GM12878 (cell line): ENCODE measurements around the gene RPL5. TPM values are rescaled to one million over a fixed set of nuclear protein-coding genes. Genes with fewer than 3 reads are reported as not detected.

ENCODE experiments used
- ATAC-seq: fragments of 200-7000 bp; cut with Tn5 transposase; 3 replicates; pipeline ENCODE4 v1.9.1; 2020; ENCODE audit warnings: mild to moderate bottlenecking, moderate library complexity
- BruUV-seq: library from RNA; stranded (reverse); fragments of 400-500 nt; replicated peaks from 2 replicates; lab custom pipeline; 2021; lab: Mats Ljungman, UMichigan
- CTCF ChIA-PET: fragments of 300-600 bp; sonication (Branson Sonifier 250); formaldehyde crosslinking; extraction: SDS; loops from one replicate; lab custom pipeline; 2021; ENCODE audit warnings: inconsistent platforms; lab: Yijun Ruan, JAX
- POLR2A ChIA-PET: fragments of 350-600 bp; formaldehyde crosslinking; extraction: SDS; loops from one replicate; lab custom pipeline; 2021; ENCODE audit warnings: inconsistent platforms; lab: Charles Lee
- RAD21 ChIA-PET: fragments of 300-600 bp; sonication (Branson Sonifier 250); formaldehyde crosslinking; loops from one replicate; lab custom pipeline; 2023; ENCODE audit warnings: antibody characterized with exemption; ENCODE audit not compliant: unreplicated experiment; lab: Charles Lee
- SMC1A ChIA-PET: fragments of 300-600 bp; sonication (Branson Sonifier 250); formaldehyde crosslinking; loops from one replicate; lab custom pipeline; 2023; ENCODE audit not compliant: unreplicated experiment, uncharacterized antibody; lab: Charles Lee
- DNase-seq: peaks from one replicate; pipeline ENCODE4 v3.0.0-alpha.2; 2011; ENCODE audit warnings: low read depth, low spot score
- FAIRE-seq: peaks from 3 replicates; lab custom pipeline; 2011; peaks lifted over from hg19 to GRCh38; lab: Jason Lieb, UNC
- H2AFZ ChIP-seq: 2 replicates; pipeline ENCODE4 v1.6.0; 2011; ENCODE audit warnings: low read depth, low read length, control low read depth; ENCODE audit not compliant: control insufficient read depth
- H3K27ac ChIP-seq: 2 replicates; pipeline ENCODE4 v1.5.1; 2011; ENCODE audit warnings: control low read depth; ENCODE audit not compliant: control insufficient read depth, insufficient read depth
- H3K27me3 ChIP-seq, 2 experiments: replicated peaks in 1 of 2; 2 replicates each; pipeline versions ENCODE4 v1.6.0 to v1.6.1; 2011; ENCODE audit warnings: low read length in 1 of 2; ENCODE audit not compliant: control insufficient read depth in 2 of 2, insufficient read depth in 2 of 2
- H3K36me3 ChIP-seq, 2 experiments: 2 replicates each; pipeline ENCODE4 v1.5.1; 2011; ENCODE audit warnings: low read length in 1 of 2; ENCODE audit not compliant: control insufficient read depth in 2 of 2, insufficient read depth in 2 of 2
- H3K4me1 ChIP-seq: 2 replicates; pipeline ENCODE4 v1.6.1; 2011; ENCODE audit warnings: mild to moderate bottlenecking, low read length, moderate library complexity, mixed read lengths; ENCODE audit not compliant: control insufficient read depth, insufficient read depth
- H3K4me2 ChIP-seq: 2 replicates; pipeline ENCODE4 v1.6.0; 2011; ENCODE audit warnings: control low read depth; ENCODE audit not compliant: control insufficient read depth, insufficient read depth
- H3K4me3 ChIP-seq: fragments of 200-600 bp; sonication (generic); 2 replicates; pipeline ENCODE4 v1.5.1; 2016
- H3K79me2 ChIP-seq: 2 replicates; pipeline ENCODE4 v1.6.0; 2011; ENCODE audit warnings: low read length; ENCODE audit not compliant: control insufficient read depth, insufficient read depth
- H3K9ac ChIP-seq: 2 replicates; pipeline ENCODE4 v1.8.0; 2011; ENCODE audit warnings: low read length, control low read depth, mixed read lengths; ENCODE audit not compliant: control insufficient read depth, insufficient read depth
- H3K9me3 ChIP-seq: replicated peaks from 3 replicates; pipeline ENCODE4 v1.5.1; 2011; ENCODE audit warnings: mild to moderate bottlenecking, low read length; ENCODE audit not compliant: control insufficient read depth, insufficient read depth
- H4K20me1 ChIP-seq: 2 replicates; pipeline ENCODE4 v1.6.0; 2011; ENCODE audit not compliant: control insufficient read depth, insufficient read depth
- E2F8 ChIP-seq: fragments of 450-650 bp; IDR thresholded peaks from 2 replicates; pipeline ENCODE4 v1.6.1; 2018; ENCODE audit warnings: mild to moderate bottlenecking, low read depth, moderate library complexity; ENCODE audit not compliant: partially characterized antibody
- FOS ChIP-seq: IDR thresholded peaks from 3 replicates; pipeline ENCODE4 v1.6.1; 2011; ENCODE audit warnings: borderline replicate concordance; ENCODE audit not compliant: insufficient read length; ENCODE audit errors: extremely low read depth
- GATAD2B ChIP-seq: fragments of 450-650 bp; conservative IDR thresholded peaks from 2 replicates; pipeline ENCODE4 v1.6.1; 2017; ENCODE audit warnings: low read depth, mild to moderate bottlenecking, moderate library complexity
- MEF2B ChIP-seq: fragments of 450-650 bp; IDR thresholded peaks from 2 replicates; pipeline ENCODE4 v1.6.1; 2018; ENCODE audit warnings: mild to moderate bottlenecking, moderate library complexity; ENCODE audit not compliant: partially characterized antibody, poor library complexity, severe bottlenecking
- MYB ChIP-seq: fragments of 150-350 bp; IDR thresholded peaks from 2 replicates; pipeline ENCODE4 v1.6.1; 2014; ENCODE audit warnings: mild to moderate bottlenecking, low read depth, low read length, borderline replicate concordance
- POLR2A ChIP-seq: IDR thresholded peaks from 2 replicates; pipeline ENCODE4 v1.6.1; 2011; ENCODE audit warnings: low read depth, mild to moderate bottlenecking, low read length
- RUNX3 ChIP-seq: IDR thresholded peaks from 2 replicates; pipeline ENCODE4 v1.6.1; 2012; ENCODE audit warnings: low read length, inconsistent platforms
- SREBF2 ChIP-seq: IDR thresholded peaks from 2 replicates; pipeline ENCODE4 v1.6.1; 2012; ENCODE audit warnings: mild to moderate bottlenecking, low read length
- SUZ12 ChIP-seq: fragments of 200-600 bp; sonication (generic); IDR thresholded peaks from one replicate; pipeline ENCODE4 v1.6.1; 2018; ENCODE audit warnings: antibody characterized with exemption, mild to moderate bottlenecking; ENCODE audit not compliant: unreplicated experiment
- TAF1 ChIP-seq: IDR thresholded peaks from 2 replicates; pipeline ENCODE4 v1.6.1; 2011; ENCODE audit warnings: mild to moderate bottlenecking, low read depth, low read length, borderline replicate concordance
- WGBS: methylation state at CpG from one replicate; pipeline ENCODE4 v1.1.6; 2016; ENCODE audit warnings: low lambda C conversion rate; ENCODE audit not compliant: insufficient replicate concordance, insufficient coverage; ENCODE audit errors: missing lambda C conversion rate; 5-methylcytosine and 5-hydroxymethylcytosine counted together
- in situ Hi-C: fragments of 300-500 bp; cut with MboI; formaldehyde crosslinking; loops from 9 replicates; pipeline ENCODE4 v1.14.3; 2018; ENCODE audit warnings: mixed read lengths
- intact Hi-C: fragments of 100-400 bp; cut with micrococcal nuclease; formaldehyde crosslinking; loops from one replicate; pipeline ENCODE4 v1.14.2; 2022; ENCODE audit not compliant: unreplicated experiment
- polyA plus RNA-seq, 11 experiments: library from polyadenylated mRNA; depleted of rRNA in 4 of 11; unstranded in 6 of 11; stranded (reverse) in 5 of 11; fragments of >200 nt; fragmentation: Nextera tagmentation in 4 of 11; fragmentation: Illumina TruSeq in 1 of 11; extraction: Ambion mirVana in 4 of 11; extraction: Trizol in 1 of 11; gene quantifications; 1 replicate in 1 of 11; 2 replicates in 10 of 11; pipeline versions ENCODE4 v1.2.1 to v1.2.3, GENCODE V29; 2011 to 2016; ENCODE audit warnings: inconsistent platforms in 2 of 11, missing spikeins in 2 of 11, low read depth in 1 of 11
- total RNA-seq, 4 experiments: library from RNA; depleted of rRNA in 3 of 4; stranded (reverse); fragments of >200 nt in 3 of 4; fragmentation: Illumina TruSeq in 1 of 4; extraction: Trizol in 1 of 4; gene quantifications; 2 replicates each; pipeline versions ENCODE4 v1.2.1 to v1.2.3, GENCODE V29; 2013 to 2021
- TF ChIP-seq, protein P1 (sequence below): IDR thresholded peaks from 2 replicates; pipeline ENCODE4 v1.6.1; 2012; ENCODE audit warnings: low read depth, low read length, improper control_type of control experiment

The RPL5 gene
- total and polyA plus RNA-seq, 10 of the 15 experiments (the other 5 are each of a cell fraction or from before 2014, with no cell fraction given), result 1,685 to 6,047 (median 2,601) TPM

GRCh38 chr1:92877081-92877711 is 45.4 kb downstream of the RPL5 start:
- H4K20me1 ChIP-seq, result no peaks in the 10 kb centered on the region
- ChIA-PET SMC1A (interaction anchor here (0.6 to 1.5 kb wide), 7 partner anchors 13 to 85 kb away, joined by 3 to 5 read pairs (median 4); no protein-coding TSS in a partner anchor), RAD21 (interaction anchor here (1.2 kb wide), 1 partner anchor 18 kb away, joined by 3 read pairs; no protein-coding TSS in a partner anchor), CTCF (interaction anchor here (0.7 to 2.9 kb wide), 10 partner anchors 8 to 144 kb away, joined by 3 to 17 read pairs (median 4); no protein-coding TSS in a partner anchor), POLR2A (interaction anchor here (1.1 kb wide), 1 partner anchor 9 kb away, joined by 3 read pairs; no protein-coding TSS in a partner anchor)
- no peaks in the 10 kb centered on the region; the same call in 1 of the 2 replicates for H3K4me1 ChIP-seq
- peak overlapping the region; percentile 27; the same call in 1 of the 2 replicates for H2AFZ ChIP-seq
- H3K36me3 ChIP-seq, result peaks cover 0 to 8% of the 10 kb centered on the region in 2 experiments; a peak in 1 of 4 replicates
- ATAC-seq (no peak), DNase-seq (no peak), FAIRE-seq (no peak)
- no peaks in the 10 kb centered on the region for H3K27me3 ChIP-seq
- H3K9me3 ChIP-seq, result peaks cover 6% of the 10 kb centered on the region; the same call in 2 of the 3 replicates
- in situ Hi-C loops (no loop called here), intact Hi-C loops (no loop called here)
- peak overlapping the region; percentile 32; the same call in 1 of the 2 replicates for H3K9ac ChIP-seq
- H3K4me3 ChIP-seq, result peak overlapping the region; percentile 43; the same call in 1 of the 2 replicates
- 94% methylated on average over 4 of the region's 4 CpGs for WGBS
- no TSS peak for BruUV-seq
- peak overlapping the region; percentile 77 for H3K4me2 ChIP-seq
- TF ChIP-seq RUNX3 (peak; percentile 48), FOS (no peak)
- 0 out of 2 replicates have a peak, but pooled peaks cover 2% of the 10 kb centered on the region for H3K79me2 ChIP-seq
- peak overlapping the region; percentile 55 for H3K27ac ChIP-seq

GRCh38 chr1:92877792-92878191 is 46.0 kb downstream of the RPL5 start:
- in situ Hi-C loops (no loop called here), intact Hi-C loops (no loop called here)
- Histone ChIP-seq H3K27ac (peak overlapping the region; percentile 55), H3K27me3 (no peaks in the 10 kb centered on the region), H3K4me2 (peak overlapping the region; percentile 77), H3K79me2 (0 out of 2 replicates have a peak, but pooled peaks cover 2% of the 10 kb centered on the region), H3K4me1 (no peaks in the 10 kb centered on the region; the same call in 1 of the 2 replicates), H4K20me1 (no peaks in the 10 kb centered on the region), H3K36me3 (peaks cover 0 to 8% of the 10 kb centered on the region in 2 experiments; a peak in 1 of 4 replicates), H3K9ac (peak overlapping the region; percentile 32; the same call in 1 of the 2 replicates), H2AFZ (peak overlapping the region; percentile 24), H3K9me3 (peaks cover 3% of the 10 kb centered on the region; the same call in 2 of the 3 replicates), H3K4me3 (peak overlapping the region; percentile 43; the same call in 1 of the 2 replicates)
- DNase-seq, result no peak
- ChIA-PET RAD21 (interaction anchor here (1.2 kb wide), 1 partner anchor 18 kb away, joined by 3 read pairs; no protein-coding TSS in a partner anchor), CTCF (interaction anchor here (0.7 to 2.9 kb wide), 8 partner anchors 9 to 116 kb away, joined by 3 to 17 read pairs (median 4); no protein-coding TSS in a partner anchor), POLR2A (interaction anchor here (1.1 kb wide), 1 partner anchor 9 kb away, joined by 3 read pairs; no protein-coding TSS in a partner anchor), SMC1A (interaction anchor here (1.3 to 1.5 kb wide), 3 partner anchors 20 to 84 kb away, joined by 3 to 4 read pairs (median 4); no protein-coding TSS in a partner anchor)
- FAIRE-seq, result no peak
- WGBS, result 80% methylated on average over 4 of the region's 4 CpGs
- no TSS peak for BruUV-seq
- no peak for ATAC-seq
- TF ChIP-seq MEF2B, result no peak
- no peak for TF ChIP-seq POLR2A
- TF ChIP-seq, protein P1, sequence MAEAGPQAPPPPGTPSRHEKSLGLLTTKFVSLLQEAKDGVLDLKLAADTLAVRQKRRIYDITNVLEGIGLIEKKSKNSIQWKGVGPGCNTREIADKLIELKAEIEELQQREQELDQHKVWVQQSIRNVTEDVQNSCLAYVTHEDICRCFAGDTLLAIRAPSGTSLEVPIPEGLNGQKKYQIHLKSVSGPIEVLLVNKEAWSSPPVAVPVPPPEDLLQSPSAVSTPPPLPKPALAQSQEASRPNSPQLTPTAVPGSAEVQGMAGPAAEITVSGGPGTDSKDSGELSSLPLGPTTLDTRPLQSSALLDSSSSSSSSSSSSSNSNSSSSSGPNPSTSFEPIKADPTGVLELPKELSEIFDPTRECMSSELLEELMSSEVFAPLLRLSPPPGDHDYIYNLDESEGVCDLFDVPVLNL, result no peak
- no peak for TF ChIP-seq GATAD2B
- TF ChIP-seq MYB, result no peak
- TF ChIP-seq SUZ12, result no peak
- no peak for TF ChIP-seq TAF1
- no peak for TF ChIP-seq E2F8
- no peak for TF ChIP-seq SREBF2
